Gastroesophageal sphincter (tissue), 3 donors: ENCODE results near the gene LCT.
"Not testable (repeated sequence)": the region's sequence is repeated elsewhere in the genome, so short reads cannot be mapped to it uniquely, and the experiment has no call there.

Source experiments
- CTCF ChIP-seq, 4 experiments: fragments of 200-600 bp in 2 of 4; fragments of 450-650 bp in 2 of 4; sonication (generic) in 1 of 4; IDR thresholded peaks; one replicate each; pipeline ENCODE4 v1.5.1; 2017 to 2019; ENCODE audit warnings: antibody characterized with exemption in 4 of 4, mild to moderate bottlenecking in 2 of 4, moderate library complexity in 2 of 4
- EP300 ChIP-seq: sonication (generic); formaldehyde crosslinking; IDR thresholded peaks from one replicate; pipeline ENCODE4 v1.6.1; 2017; ENCODE audit warnings: antibody characterized with exemption, mild to moderate bottlenecking
- POLR2A ChIP-seq, 2 donors: fragments of 450-650 bp; IDR thresholded peaks; one replicate each; pipeline ENCODE4 v1.6.1; 2017; ENCODE audit warnings: antibody characterized with exemption in 2 of 2, mild to moderate bottlenecking in 2 of 2, moderate library complexity in 1 of 2
- POLR2AphosphoS5 ChIP-seq: sonication (generic); formaldehyde crosslinking; IDR thresholded peaks from one replicate; pipeline ENCODE4 v1.6.1; 2017; ENCODE audit warnings: antibody characterized with exemption

DNA sequence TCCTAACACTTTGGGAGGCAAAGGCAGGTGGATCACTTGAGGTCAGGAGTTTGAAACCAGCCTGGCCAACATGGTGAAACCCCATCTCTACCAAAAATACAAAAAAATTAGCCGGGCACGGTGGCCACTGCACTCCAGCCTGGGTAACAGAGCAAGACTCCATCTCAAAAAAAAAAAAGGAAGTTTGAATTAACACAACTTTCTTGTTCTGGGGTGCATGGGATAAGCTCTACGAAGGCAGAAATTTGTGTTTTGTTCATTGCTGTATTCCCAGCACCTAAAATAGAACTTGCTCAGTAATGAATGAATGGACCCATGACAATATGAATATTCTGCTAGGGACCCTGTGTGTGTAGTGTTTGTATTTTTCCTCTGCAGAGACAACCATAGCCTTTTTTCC lies 29.1 kb downstream of the LCT start:
- not testable (repeated sequence) for TF ChIP-seq EP300; POLR2A (IDR thresholded peaks at IDR 0.05); CTCF (IDR thresholded peaks at IDR 0.05); POLR2AphosphoS5
